Epithelial cell of esophagus (primary cell): Measurements from ENCODE around the gene ARMH1.
A peak's percentile ranks its signal among the peaks of the same experiment; 100 is the strongest.

ENCODE experiments used
- DNase-seq: peaks from one replicate; pipeline ENCODE4 v3.0.0; 2010; ENCODE audit warnings: low read depth
- H3K4me3 ChIP-seq: 2 replicates; pipeline ENCODE4 v1.5.1; 2011; ENCODE audit warnings: mild to moderate bottlenecking, low read length, control low read depth
- CTCF ChIP-seq: IDR thresholded peaks from 2 replicates; pipeline ENCODE4 v1.5.1; 2011; ENCODE audit warnings: low read depth, mild to moderate bottlenecking, low read length, control low read depth, inconsistent platforms; ENCODE audit not compliant: insufficient read depth; ENCODE audit errors: missing control alignments

The ARMH1 gene

GRCh38 chr1:44739307-44740178 is 65.0 kb downstream of the ARMH1 start, which contains the start of gene KIF2C:
Gene KIF2C (plus strand): TSS chr1:44739837. CDS start chr1:44739933, 96 bp downstream.
- TF ChIP-seq CTCF = no peak

DNA sequence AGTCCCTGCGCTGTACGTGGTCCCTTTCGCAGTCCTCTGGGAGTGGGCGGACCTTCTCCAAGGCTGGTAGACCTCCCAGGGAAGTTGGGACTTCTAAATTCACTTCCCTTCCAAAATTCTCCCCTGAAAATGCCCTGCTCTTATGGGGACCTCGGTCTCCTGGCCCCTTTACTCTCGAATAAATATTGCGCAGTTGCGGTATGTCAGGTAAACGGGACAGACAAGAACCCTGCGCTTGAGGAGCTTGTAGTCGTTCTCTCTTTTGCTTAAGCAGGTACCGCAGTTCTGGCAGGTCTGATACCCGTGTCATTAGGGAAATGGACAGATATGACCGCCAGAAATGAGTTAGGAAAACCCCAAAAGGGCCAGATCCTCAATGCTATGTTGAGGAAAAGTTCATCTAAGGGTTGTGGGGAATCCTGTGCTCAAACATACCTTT is 65.7 kb downstream of the ARMH1 start:
- peak overlapping the region; percentile 75 for H3K4me3 ChIP-seq
- DNase-seq = peak; percentile 5

More at GRCh38 chr1:44739307-44740178, 65.0 kb downstream of the ARMH1 start, which contains the start of gene KIF2C:
- peak within 1 kb of the TSS; percentile 75 for H3K4me3 ChIP-seq
- DNase-seq = peak; percentile 98

GRCh38 chr1:44743211-44743610 is 68.7 kb downstream of the ARMH1 start:
- no peak for TF ChIP-seq CTCF

More for the DNA sequence above, 65.7 kb downstream of the ARMH1 start:
- TF ChIP-seq CTCF = no peak

DNA sequence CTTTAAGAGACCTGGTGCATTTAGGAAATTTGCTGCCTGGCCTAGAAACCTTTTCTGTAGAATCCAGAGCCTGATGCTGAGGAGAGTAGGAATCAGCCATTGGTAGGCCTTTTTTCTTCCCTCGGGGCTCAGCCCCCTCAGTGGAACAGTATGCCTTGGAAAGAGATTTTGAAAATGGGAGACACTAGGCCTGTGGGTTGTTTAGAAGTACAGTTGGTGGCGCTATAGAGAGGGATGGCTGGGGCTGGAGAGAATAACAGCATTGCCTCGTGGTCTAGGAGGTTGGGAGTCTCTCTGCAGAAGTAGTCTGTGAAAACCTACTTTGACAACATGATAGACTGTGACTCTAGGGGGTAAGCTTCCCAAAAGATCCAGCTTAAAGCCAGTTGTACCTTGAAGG is 73.4 kb downstream of the ARMH1 start:
- H3K4me3 ChIP-seq = no peak overlapping the region
- no peak for TF ChIP-seq CTCF
- no peak for DNase-seq

More at GRCh38 chr1:44743211-44743610, 68.7 kb downstream of the ARMH1 start:
- no peak for DNase-seq
- H3K4me3 ChIP-seq = no peak overlapping the region

GRCh38 chr1:44757420-44757819 is 82.9 kb downstream of the ARMH1 start:
- no peak for TF ChIP-seq CTCF
- no peak for DNase-seq
- H3K4me3 ChIP-seq = no peak overlapping the region

DNA sequence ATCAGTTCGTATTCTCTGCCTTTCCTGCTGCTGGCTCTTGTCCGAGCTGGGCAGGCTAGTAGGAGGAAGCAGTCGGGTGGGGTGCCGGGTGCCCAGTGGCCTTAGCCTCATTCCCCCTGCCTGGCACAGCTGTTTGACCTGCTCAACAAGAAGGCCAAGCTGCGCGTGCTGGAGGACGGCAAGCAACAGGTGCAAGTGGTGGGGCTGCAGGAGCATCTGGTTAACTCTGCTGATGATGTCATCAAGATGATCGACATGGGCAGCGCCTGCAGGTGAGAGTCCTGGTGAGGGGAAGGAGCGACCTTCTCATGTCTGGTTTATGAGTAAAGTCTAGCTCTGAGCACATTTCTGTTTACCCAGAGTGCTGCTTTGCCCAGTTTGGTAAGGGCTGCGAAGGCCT is 84.6 kb downstream of the ARMH1 start:
- DNase-seq = no peak
- no peak for TF ChIP-seq CTCF
- no peak overlapping the region for H3K4me3 ChIP-seq
